GM21576 (cell line): Measurements from ENCODE around the gene ASIC4.

Source experiments
- ATAC-seq: cut with Tn5 transposase; IDR thresholded peaks from one replicate; pipeline ENCODE4 v1.9.1; 2021; ENCODE audit warnings: mild to moderate bottlenecking, moderate library complexity; ENCODE audit not compliant: unreplicated experiment

ASIC4 gene

GRCh38 chr2:219514196-219514761 is at the start of gene ASIC4:
Gene ASIC4 (plus strand): TSS chr2:219514482. CDS start chr2:219514725, 243 bp downstream.
- ATAC-seq = no peak

- no peak for ATAC-seq
Measured at GRCh38 chr2:219465659-219466561, 48.4 kb upstream of the ASIC4 start.

GRCh38 chr2:219466816-219467735 is 47.2 kb upstream of the ASIC4 start:
- ATAC-seq = no peak

- no peak for ATAC-seq
Measured at GRCh38 chr2:219467736-219468075, 46.6 kb upstream of the ASIC4 start.

- no peak for ATAC-seq
Measured at GRCh38 chr2:219468410-219469185, 45.7 kb upstream of the ASIC4 start.

- ATAC-seq = no peak
Measured at GRCh38 chr2:219469186-219469724, 45.0 kb upstream of the ASIC4 start.

- ATAC-seq = no peak
Measured at GRCh38 chr2:219470429-219470828, 43.9 kb upstream of the ASIC4 start.

GRCh38 chr2:219471476-219472371 is 42.6 kb upstream of the ASIC4 start:
- no peak for ATAC-seq

- no peak for ATAC-seq
Measured at GRCh38 chr2:219472629-219473187, 41.6 kb upstream of the ASIC4 start.

- no peak for ATAC-seq
Measured at GRCh38 chr2:219473511-219473910, 40.8 kb upstream of the ASIC4 start.

GRCh38 chr2:219474285-219475060 is 39.8 kb upstream of the ASIC4 start:
- no peak for ATAC-seq

GRCh38 chr2:219475278-219475677 is 39.0 kb upstream of the ASIC4 start:
- no peak for ATAC-seq

GRCh38 chr2:219475697-219476651 is 38.3 kb upstream of the ASIC4 start:
- ATAC-seq = peak; percentile 56

- ATAC-seq = no peak
Measured at GRCh38 chr2:219476652-219477151, 37.6 kb upstream of the ASIC4 start.

- ATAC-seq = no peak
Measured at GRCh38 chr2:219477179-219477578, 37.1 kb upstream of the ASIC4 start.

GRCh38 chr2:219477815-219478214 is 36.5 kb upstream of the ASIC4 start:
- no peak for ATAC-seq

- ATAC-seq = no peak
Measured at GRCh38 chr2:219478916-219479315, 35.4 kb upstream of the ASIC4 start.
